ENCODE results near the gene MROH9. TPM values are rescaled to one million over a fixed set of nuclear protein-coding genes. Genes with fewer than 3 reads are reported as not detected.
A peak's percentile ranks its signal among the peaks of the same experiment; 100 is the strongest.
"Not testable (repeated sequence)": the region's sequence is repeated elsewhere in the genome, so short reads cannot be mapped to it uniquely, and the experiment has no call there.

Gene MROH9
- polyA plus RNA-seq, 1 of the 3 experiments (the other 2 are of a cell fraction) = 0.26 TPM

DNA sequence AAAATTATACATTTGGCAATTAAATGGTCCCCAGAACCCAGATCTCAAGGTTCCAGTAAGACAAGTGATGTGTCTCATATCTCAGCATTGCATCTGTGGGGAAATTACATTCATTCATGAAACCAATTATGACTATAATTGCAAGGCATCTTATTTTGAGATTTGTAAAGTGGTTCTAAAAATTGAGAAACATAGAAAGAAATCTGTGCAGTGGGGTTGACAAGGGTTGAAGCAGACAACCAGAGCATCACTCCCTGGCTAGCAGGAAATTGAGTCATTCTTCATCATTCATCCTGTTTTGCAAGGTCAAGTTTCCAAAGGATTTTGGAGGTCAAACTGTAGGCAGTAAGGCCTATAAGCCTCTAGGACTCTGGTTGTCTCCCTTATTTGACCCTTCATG is 25.1 kb upstream of the MROH9 start (continued):
- no peak for TF ChIP-seq CHD2 (IDR thresholded peaks at IDR 0.05; ENCODE audit: low read length, partially characterized antibody)
- TF ChIP-seq, protein P1, sequence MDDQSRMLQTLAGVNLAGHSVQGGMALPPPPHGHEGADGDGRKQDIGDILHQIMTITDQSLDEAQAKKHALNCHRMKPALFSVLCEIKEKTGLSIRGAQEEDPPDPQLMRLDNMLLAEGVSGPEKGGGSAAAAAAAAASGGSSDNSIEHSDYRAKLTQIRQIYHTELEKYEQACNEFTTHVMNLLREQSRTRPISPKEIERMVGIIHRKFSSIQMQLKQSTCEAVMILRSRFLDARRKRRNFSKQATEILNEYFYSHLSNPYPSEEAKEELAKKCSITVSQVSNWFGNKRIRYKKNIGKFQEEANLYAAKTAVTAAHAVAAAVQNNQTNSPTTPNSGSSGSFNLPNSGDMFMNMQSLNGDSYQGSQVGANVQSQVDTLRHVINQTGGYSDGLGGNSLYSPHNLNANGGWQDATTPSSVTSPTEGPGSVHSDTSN (IDR thresholded peaks at IDR 0.05) = peak; percentile 87

DNA sequence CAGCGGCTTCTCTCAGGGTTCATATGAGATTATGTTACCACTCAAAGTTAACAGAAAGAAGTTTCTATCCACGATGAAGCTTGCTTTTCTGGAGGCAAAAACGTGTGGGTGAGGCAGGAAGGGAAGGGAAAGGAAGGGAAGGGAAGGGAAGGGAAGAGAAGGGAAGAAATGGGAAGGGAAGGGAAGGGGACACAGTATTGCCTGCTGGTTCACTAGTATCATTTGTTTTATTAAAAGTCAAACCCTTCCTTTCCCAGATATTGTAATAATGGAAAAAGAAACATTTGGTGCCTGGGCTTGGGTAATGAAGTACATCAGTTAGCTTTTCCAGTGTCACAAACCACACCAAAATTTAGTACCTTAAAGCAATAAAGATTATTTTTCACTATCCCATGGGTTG is 18.0 kb upstream of the MROH9 start:
- Histone ChIP-seq H3K9ac (no peak overlapping the region), H3K36me3 (replicated peaks in 1 of 2; ENCODE audit: control insufficient read depth in 1 of 2, insufficient read depth in 2 of 2, low read length in 1 of 2) (peaks cover 0 to 16% of the 10 kb centered on the region in 2 experiments), H3K27me3 (ENCODE audit: insufficient read depth) (no peaks in the 10 kb centered on the region), H3F3A (replicated peaks; ENCODE audit: insufficient read depth) (peaks cover 21% of the 10 kb centered on the region), H3K9me3 (peaks cover 20% of the 10 kb centered on the region), H3K9me2 (no peaks in the 10 kb centered on the region), H3K4me3 (ENCODE audit: low read depth in 2 of 2, low read length in 1 of 2) (no peak overlapping the region), H2AFZ (ENCODE audit: low read depth) (no peak overlapping the region; the same call in 1 of the 2 replicates), H4K20me1 (ENCODE audit: insufficient read depth) (no peaks in the 10 kb centered on the region), H3K4me1 (ENCODE audit: control insufficient read depth in 1 of 2, insufficient read depth in 2 of 2, low read depth in 1 of 2, low read length in 1 of 2) (no peaks in the 10 kb centered on the region), H3K79me2 (ENCODE audit: insufficient read depth) (no peaks in the 10 kb centered on the region), H3K4me2 (no peak overlapping the region), H3K27ac (ENCODE audit: low read depth in 2 of 2, low read length in 1 of 2) (no peak overlapping the region)
- TF ChIP-seq RFX5 (IDR thresholded peaks at IDR 0.05; ENCODE audit: low read length) = no peak
- WGBS (ENCODE audit: low lambda C conversion rate) = 25% methylated on average over 3 of the region's 3 CpGs
- ChIA-PET POLR2A (no interaction called here), CTCF (interaction anchor here (1.4 kb wide), 1 partner anchor 78 kb away, joined by 5 read pairs; no protein-coding TSS in a partner anchor)
- DNase-seq = no peak

DNA sequence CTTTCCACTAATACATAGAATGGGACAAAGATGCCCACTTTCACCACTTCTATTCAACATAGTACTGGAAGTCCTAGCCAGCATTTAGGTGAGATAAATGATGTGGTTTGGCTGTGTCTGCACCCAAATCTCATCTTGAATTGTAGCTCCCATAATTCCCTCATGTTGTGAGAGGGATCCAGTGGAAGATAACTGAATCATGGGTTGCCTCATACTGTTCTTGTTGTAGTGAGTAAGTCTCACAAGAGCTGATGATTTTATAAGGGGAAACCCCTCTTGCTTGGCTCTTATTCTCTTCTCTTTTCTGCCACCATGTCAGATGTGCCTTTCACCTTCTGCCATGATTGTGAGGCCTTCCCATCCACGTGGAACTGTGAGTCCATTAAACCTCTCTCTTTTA is 10.7 kb upstream of the MROH9 start:
- 0 out of 2 replicates have a peak overlapping the region, but pooled peaks have one; percentile 30 for H2AFZ ChIP-seq (ENCODE audit: low read depth)
- H3K4me1 ChIP-seq (ENCODE audit: control insufficient read depth in 1 of 2, insufficient read depth in 2 of 2, low read depth in 1 of 2, low read length in 1 of 2) = peaks cover 0 to 14% of the 10 kb centered on the region in 2 experiments; a peak in 2 of 4 replicates
- peaks cover 0 to 12% of the 10 kb centered on the region in 2 experiments for H3K36me3 ChIP-seq (replicated peaks in 1 of 2; ENCODE audit: control insufficient read depth in 1 of 2, insufficient read depth in 2 of 2, low read length in 1 of 2)
- H3K9ac ChIP-seq; H3K4me3 ChIP-seq (ENCODE audit: low read depth in 2 of 2, low read length in 1 of 2); H3K9me2 ChIP-seq; H3K79me2 ChIP-seq (ENCODE audit: insufficient read depth); H3K27ac ChIP-seq (ENCODE audit: low read depth in 2 of 2, low read length in 1 of 2); DNase-seq; H4K20me1 ChIP-seq (ENCODE audit: insufficient read depth); H3K27me3 ChIP-seq (ENCODE audit: insufficient read depth); H3K4me2 ChIP-seq; CTCF ChIA-PET; POLR2A ChIA-PET: not testable (repeated sequence)
- peaks cover 39% of the 10 kb centered on the region for H3F3A ChIP-seq (replicated peaks; ENCODE audit: insufficient read depth)
- 0% methylated on average over 1 of the region's 1 CpG for WGBS (ENCODE audit: low lambda C conversion rate)
- H3K9me3 ChIP-seq = peaks cover 22% of the 10 kb centered on the region

DNA sequence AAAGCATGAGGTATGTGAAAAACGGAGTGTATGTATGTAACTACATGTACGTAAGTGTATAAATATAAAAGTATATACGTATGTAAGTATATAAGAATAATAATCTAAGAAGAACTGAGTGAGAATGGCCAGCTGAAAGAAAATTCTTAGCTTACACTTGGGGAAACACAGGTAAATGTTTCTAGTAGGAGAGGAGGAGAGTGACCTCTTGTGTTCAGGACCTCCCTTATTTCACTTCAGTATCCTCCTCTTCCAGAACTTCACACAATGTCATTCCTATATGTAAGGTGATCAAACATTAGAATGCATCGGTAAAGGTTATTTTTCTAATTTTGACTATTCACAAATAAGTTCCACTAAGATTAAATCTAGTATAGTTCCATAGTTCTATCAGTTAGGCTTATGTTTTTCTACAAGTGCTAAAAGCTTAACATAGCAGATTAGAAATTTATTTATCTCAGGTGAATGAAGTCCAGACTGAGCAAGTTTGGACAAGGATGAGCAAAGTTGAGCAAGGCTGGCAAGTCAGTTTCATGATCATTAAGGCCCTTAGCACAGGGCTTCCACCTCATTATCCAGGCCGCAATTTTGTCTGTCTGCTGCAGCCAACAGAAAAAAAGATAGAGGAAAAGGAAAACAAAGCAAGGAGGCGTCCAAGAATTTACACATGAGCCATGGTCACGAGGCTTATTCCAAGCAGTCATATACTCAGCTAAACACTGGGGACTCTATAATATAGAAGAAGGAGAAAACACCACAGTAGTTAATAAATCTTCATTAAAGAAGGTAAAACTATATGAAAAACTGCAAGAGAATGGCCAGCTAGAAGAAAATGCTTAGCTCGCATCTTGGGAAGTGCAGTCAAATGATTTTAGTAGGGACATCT is 7.1 kb upstream of the MROH9 start:
- Histone ChIP-seq H3K4me1 (ENCODE audit: control insufficient read depth in 1 of 2, insufficient read depth in 2 of 2, low read depth in 1 of 2, low read length in 1 of 2) (peaks cover 0 to 15% of the 10 kb centered on the region in 2 experiments; a peak in 2 of 4 replicates), H3K9ac (peak overlapping the region; percentile 74; the same call in 1 of the 2 replicates), H4K20me1 (ENCODE audit: insufficient read depth) (no peaks in the 10 kb centered on the region), H3K9me2 (no peaks in the 10 kb centered on the region), H3K27me3 (ENCODE audit: insufficient read depth) (no peaks in the 10 kb centered on the region), H3K4me2 (peak overlapping the region; percentile 79; the same call in 1 of the 2 replicates), H3K27ac (ENCODE audit: low read depth in 2 of 2, low read length in 1 of 2) (peak overlapping the region; percentile 84 to 94; a peak in 3 of 4 replicates), H3K4me3 (ENCODE audit: low read depth in 2 of 2, low read length in 1 of 2) (no peak overlapping the region), H3K79me2 (ENCODE audit: insufficient read depth) (no peaks in the 10 kb centered on the region), H2AFZ (ENCODE audit: low read depth) (peak overlapping the region; percentile 38), H3K9me3 (no peaks in the 10 kb centered on the region), H3F3A (replicated peaks; ENCODE audit: insufficient read depth) (peaks cover 47% of the 10 kb centered on the region), H3K36me3 (replicated peaks in 1 of 2; ENCODE audit: control insufficient read depth in 1 of 2, insufficient read depth in 2 of 2, low read length in 1 of 2) (no peaks in the 10 kb centered on the region)
- WGBS (ENCODE audit: low lambda C conversion rate) = 42% methylated on average over 8 of the region's 8 CpGs
- DNase-seq = no peak
- CTCF ChIA-PET = interaction anchor here (0.8 to 2.3 kb wide), 7 partner anchors 10 to 1327 kb away, joined by 3 to 16 read pairs (median 3); no protein-coding TSS in a partner anchor
- POLR2A ChIA-PET = no interaction called here
- TF ChIP-seq EP300 (IDR thresholded peaks at IDR 0.05; ENCODE audit: borderline replicate concordance in 1 of 2, low read depth in 1 of 2, low read length in 1 of 2) (no peak), GABPA (IDR thresholded peaks at IDR 0.05; ENCODE audit: low read depth) (no peak), FOSL2 (IDR thresholded peaks at IDR 0.05; ENCODE audit: borderline replicate concordance, low read depth) (no peak), SMC3 (IDR thresholded peaks at IDR 0.05; ENCODE audit: low read depth, low read length) (peak; percentile 38; the same call in 1 of the 2 replicates), MXI1 (IDR thresholded peaks at IDR 0.05; ENCODE audit: low read depth, low read length) (no peak)
- TF ChIP-seq, protein P2, sequence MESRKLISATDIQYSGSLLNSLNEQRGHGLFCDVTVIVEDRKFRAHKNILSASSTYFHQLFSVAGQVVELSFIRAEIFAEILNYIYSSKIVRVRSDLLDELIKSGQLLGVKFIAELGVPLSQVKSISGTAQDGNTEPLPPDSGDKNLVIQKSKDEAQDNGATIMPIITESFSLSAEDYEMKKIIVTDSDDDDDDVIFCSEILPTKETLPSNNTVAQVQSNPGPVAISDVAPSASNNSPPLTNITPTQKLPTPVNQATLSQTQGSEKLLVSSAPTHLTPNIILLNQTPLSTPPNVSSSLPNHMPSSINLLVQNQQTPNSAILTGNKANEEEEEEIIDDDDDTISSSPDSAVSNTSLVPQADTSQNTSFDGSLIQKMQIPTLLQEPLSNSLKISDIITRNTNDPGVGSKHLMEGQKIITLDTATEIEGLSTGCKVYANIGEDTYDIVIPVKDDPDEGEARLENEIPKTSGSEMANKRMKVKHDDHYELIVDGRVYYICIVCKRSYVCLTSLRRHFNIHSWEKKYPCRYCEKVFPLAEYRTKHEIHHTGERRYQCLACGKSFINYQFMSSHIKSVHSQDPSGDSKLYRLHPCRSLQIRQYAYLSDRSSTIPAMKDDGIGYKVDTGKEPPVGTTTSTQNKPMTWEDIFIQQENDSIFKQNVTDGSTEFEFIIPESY (IDR thresholded peaks at IDR 0.05; ENCODE audit: borderline replicate concordance, low read depth) = no peak
- TF ChIP-seq, protein P3, sequence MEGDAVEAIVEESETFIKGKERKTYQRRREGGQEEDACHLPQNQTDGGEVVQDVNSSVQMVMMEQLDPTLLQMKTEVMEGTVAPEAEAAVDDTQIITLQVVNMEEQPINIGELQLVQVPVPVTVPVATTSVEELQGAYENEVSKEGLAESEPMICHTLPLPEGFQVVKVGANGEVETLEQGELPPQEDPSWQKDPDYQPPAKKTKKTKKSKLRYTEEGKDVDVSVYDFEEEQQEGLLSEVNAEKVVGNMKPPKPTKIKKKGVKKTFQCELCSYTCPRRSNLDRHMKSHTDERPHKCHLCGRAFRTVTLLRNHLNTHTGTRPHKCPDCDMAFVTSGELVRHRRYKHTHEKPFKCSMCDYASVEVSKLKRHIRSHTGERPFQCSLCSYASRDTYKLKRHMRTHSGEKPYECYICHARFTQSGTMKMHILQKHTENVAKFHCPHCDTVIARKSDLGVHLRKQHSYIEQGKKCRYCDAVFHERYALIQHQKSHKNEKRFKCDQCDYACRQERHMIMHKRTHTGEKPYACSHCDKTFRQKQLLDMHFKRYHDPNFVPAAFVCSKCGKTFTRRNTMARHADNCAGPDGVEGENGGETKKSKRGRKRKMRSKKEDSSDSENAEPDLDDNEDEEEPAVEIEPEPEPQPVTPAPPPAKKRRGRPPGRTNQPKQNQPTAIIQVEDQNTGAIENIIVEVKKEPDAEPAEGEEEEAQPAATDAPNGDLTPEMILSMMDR (IDR thresholded peaks at IDR 0.05) = peak; percentile 61
- TF ChIP-seq, protein P1 (IDR thresholded peaks at IDR 0.05) = no peak

Measured in SK-N-SH (cell line).